ENCODE data around the gene PSMD8.
"Not testable (repeated sequence)": the region's sequence is repeated elsewhere in the genome, so short reads cannot be mapped to it uniquely, and the experiment has no call there.

The PSMD8 gene

GRCh38 chr19:38387550-38388348, 13.4 kb downstream of the PSMD8 start, which contains the start of gene GGN:
Gene GGN, minus strand, starts transcription at chr19:38388034. Its CDS starts 773 bp downstream, at chr19:38387261.
- peak; percentile 84 to 85 for DNase-seq (ENCODE audit: low read depth in 2 of 2)

- peak in 1 of 2 experiments; percentile 20 for DNase-seq (ENCODE audit: low read depth in 2 of 2)
These were observed 14.2 kb downstream of the PSMD8 start, which contains the start of gene SPRED3 for GRCh38 chr19:38388349-38389100. Gene SPRED3, plus strand, starts transcription at chr19:38388697. Its CDS starts 1,606 bp downstream, at chr19:38390303.

- peak; percentile 41 for DNase-seq (ENCODE audit: low read depth in 2 of 2)
These were observed 14.9 kb downstream of the PSMD8 start for GRCh38 chr19:38389101-38389925.

- no peak for DNase-seq (ENCODE audit: low read depth in 2 of 2)
These were observed 15.9 kb downstream of the PSMD8 start for GRCh38 chr19:38389957-38390924.

- DNase-seq (ENCODE audit: low read depth in 2 of 2), result no peak
These were observed 17.6 kb downstream of the PSMD8 start for GRCh38 chr19:38391911-38392464.

- no peak for DNase-seq (ENCODE audit: low read depth in 2 of 2)
These were observed 18.4 kb downstream of the PSMD8 start for GRCh38 chr19:38392707-38393308.

GRCh38 chr19:38394488-38394887, 20.1 kb downstream of the PSMD8 start:
- no peak for DNase-seq (ENCODE audit: low read depth in 2 of 2)

- DNase-seq (ENCODE audit: low read depth in 2 of 2), result no peak
These were observed 21.2 kb downstream of the PSMD8 start for GRCh38 chr19:38395381-38396114.

GRCh38 chr19:38399081-38399480, 24.7 kb downstream of the PSMD8 start:
- no peak for DNase-seq (ENCODE audit: low read depth in 2 of 2)

GRCh38 chr19:38399537-38399936, 25.2 kb downstream of the PSMD8 start:
- no peak for DNase-seq (ENCODE audit: low read depth in 2 of 2)

GRCh38 chr19:38400361-38400760, 26.0 kb downstream of the PSMD8 start:
- DNase-seq (ENCODE audit: low read depth in 2 of 2), result no peak

GRCh38 chr19:38401148-38401547, 26.8 kb downstream of the PSMD8 start:
- no peak for DNase-seq (ENCODE audit: low read depth in 2 of 2)

- DNase-seq (ENCODE audit: low read depth in 2 of 2), result no peak
These were observed 28.2 kb downstream of the PSMD8 start for GRCh38 chr19:38402623-38402966.

- peak; percentile 84 to 88 for DNase-seq (ENCODE audit: low read depth in 2 of 2)
These were observed 28.8 kb downstream of the PSMD8 start, which contains the start of gene FAM98C for GRCh38 chr19:38402967-38403674. Gene FAM98C, plus strand, starts transcription at chr19:38403093. Its CDS starts 61 bp downstream, at chr19:38403154.

GRCh38 chr19:38404858-38405257, 30.5 kb downstream of the PSMD8 start:
- DNase-seq (ENCODE audit: low read depth in 2 of 2), result no peak

GRCh38 chr19:38405276-38405675, 30.9 kb downstream of the PSMD8 start:
- no peak for DNase-seq (ENCODE audit: low read depth in 2 of 2)

GRCh38 chr19:38409631-38410133, 35.3 kb downstream of the PSMD8 start:
- peak in 1 of 2 experiments; percentile 15 for DNase-seq (ENCODE audit: low read depth in 2 of 2)

- DNase-seq (ENCODE audit: low read depth in 2 of 2), result not testable (repeated sequence)
These were observed 36.0 kb downstream of the PSMD8 start for GRCh38 chr19:38410407-38410806.
